SK-N-SH (cell line): Measurements from ENCODE around the gene MARVELD2. TPM values are rescaled to one million over a fixed set of nuclear protein-coding genes. Genes with fewer than 3 reads are reported as not detected.

Source experiments
- CTCF ChIA-PET: fragments of 300-600, 350-600 bp; formaldehyde crosslinking; extraction: SDS; loops from one replicate; lab custom pipeline; 2021; lab: Yijun Ruan, JAX
- POLR2A ChIA-PET: fragments of 350-600 bp; sonication (Branson Sonifier 250); formaldehyde crosslinking; extraction: SDS; loops from one replicate; lab custom pipeline; 2020; ENCODE audit warnings: antibody characterized with exemption, inconsistent platforms; lab: Yijun Ruan, JAX
- DNase-seq: peaks from one replicate; pipeline ENCODE4 v3.0.0; 2012
- H2AFZ ChIP-seq: fragments of 200-600 bp; sonication (generic); 2 replicates; pipeline ENCODE4 v1.8.1; 2016; ENCODE audit warnings: antibody characterized with exemption, mild to moderate bottlenecking, low read depth
- H3F3A ChIP-seq: fragments of 200-600 bp; sonication (generic); replicated peaks from 2 replicates; pipeline ENCODE3; 2016; ENCODE audit warnings: antibody characterized with exemption, mild to moderate bottlenecking; ENCODE audit not compliant: insufficient read depth
- H3K27ac ChIP-seq, 2 experiments: fragments of 200-500 bp in 1 of 2; fragments of 200-600 bp in 1 of 2; sonication (Bioruptor generic) in 1 of 2; sonication (generic), shearing (Covaris generic) in 1 of 2; 2 replicates each; pipeline versions ENCODE4 v1.5.1 to v1.6.1; 2014 to 2016; ENCODE audit warnings: low read depth in 2 of 2, inconsistent platforms in 1 of 2, low read length in 1 of 2, mild to moderate bottlenecking in 1 of 2, mixed read lengths in 1 of 2
- H3K27me3 ChIP-seq: fragments of 200-600 bp; sonication (generic), shearing (Covaris generic); 2 replicates; pipeline ENCODE4 v1.6.1; 2016; ENCODE audit warnings: mixed run types; ENCODE audit not compliant: insufficient read depth
- H3K36me3 ChIP-seq, 2 experiments: fragments of 200-500 bp in 1 of 2; fragments of 200-600 bp in 1 of 2; sonication (Bioruptor generic) in 1 of 2; sonication (generic) in 1 of 2; replicated peaks in 1 of 2; 2 replicates each; pipeline versions ENCODE3 to v1.5.1; 2014 to 2016; ENCODE audit warnings: low read length in 1 of 2, mild to moderate bottlenecking in 1 of 2; ENCODE audit not compliant: insufficient read depth in 2 of 2, control insufficient read depth in 1 of 2
- H3K4me1 ChIP-seq, 2 experiments: fragments of 200-500 bp in 1 of 2; fragments of 200-600 bp in 1 of 2; sonication (Bioruptor generic) in 1 of 2; sonication (generic), shearing (Covaris generic) in 1 of 2; 2 replicates each; pipeline versions ENCODE4 v1.5.1 to v1.6.1; 2014 to 2016; ENCODE audit warnings: low read depth in 1 of 2, low read length in 1 of 2, mixed run types in 1 of 2; ENCODE audit not compliant: insufficient read depth in 2 of 2, control insufficient read depth in 1 of 2
- H3K4me2 ChIP-seq: fragments of 200-600 bp; sonication (generic), shearing (Covaris generic); 2 replicates; pipeline ENCODE4 v1.6.1; 2017; ENCODE audit warnings: mixed run types
- H3K4me3 ChIP-seq, 2 experiments: fragments of 200-500 bp in 1 of 2; fragments of 200-600 bp in 1 of 2; sonication (Bioruptor generic) in 1 of 2; sonication (generic), shearing (Covaris generic) in 1 of 2; 2 replicates each; pipeline versions ENCODE4 v1.5.1 to v1.8.1; 2014 to 2016; ENCODE audit warnings: low read depth in 2 of 2, inconsistent platforms in 1 of 2, low read length in 1 of 2, mild to moderate bottlenecking in 1 of 2, mixed read lengths in 1 of 2, moderate library complexity in 1 of 2
- H3K79me2 ChIP-seq: fragments of 200-600 bp; sonication (generic); 2 replicates; pipeline ENCODE4 v1.8.1; 2017; ENCODE audit warnings: mild to moderate bottlenecking; ENCODE audit not compliant: insufficient read depth
- H3K9ac ChIP-seq: fragments of 200-600 bp; sonication (generic); 2 replicates; pipeline ENCODE4 v1.6.1; 2017; ENCODE audit warnings: mixed run types
- H3K9me2 ChIP-seq: fragments of 200-600 bp; sonication (generic); 2 replicates; pipeline ENCODE4 v1.6.1; 2017; ENCODE audit warnings: mixed run types
- H3K9me3 ChIP-seq: fragments of 200-600 bp; sonication (generic); 2 replicates; pipeline ENCODE4 v1.6.1; 2017; ENCODE audit warnings: mixed run types, mild to moderate bottlenecking, moderate library complexity
- H4K20me1 ChIP-seq: fragments of 200-600 bp; sonication (generic); 2 replicates; pipeline ENCODE4 v1.6.1; 2017; ENCODE audit warnings: mild to moderate bottlenecking, mixed run types; ENCODE audit not compliant: insufficient read depth
- EP300 ChIP-seq, 2 experiments: IDR thresholded peaks; 2 replicates each; pipeline versions ENCODE4 v1.4.0 to v1.6.1; 2012; ENCODE audit warnings: borderline replicate concordance in 1 of 2, low read depth in 1 of 2, low read length in 1 of 2
- FOSL2 ChIP-seq: IDR thresholded peaks from 2 replicates; pipeline ENCODE4 v1.4.0; 2012; ENCODE audit warnings: low read depth, mild to moderate bottlenecking, moderate library complexity, borderline replicate concordance
- FOXM1 ChIP-seq: IDR thresholded peaks from 2 replicates; pipeline ENCODE4 v1.4.0; 2012; ENCODE audit warnings: low read depth, mild to moderate bottlenecking
- GATA2 ChIP-seq: sonication (generic); formaldehyde crosslinking; IDR thresholded peaks from 2 replicates; pipeline ENCODE4 v1.5.0; 2020; ENCODE audit warnings: mild to moderate bottlenecking, missing genetic modification reagents
- IRF3 ChIP-seq: fragments of 150-350 bp; IDR thresholded peaks from 2 replicates; pipeline ENCODE4 v1.6.1; 2016; ENCODE audit warnings: mild to moderate bottlenecking, low read depth, low read length
- NFIC ChIP-seq: IDR thresholded peaks from 2 replicates; pipeline ENCODE4 v1.4.0; 2012; ENCODE audit warnings: borderline replicate concordance
- NRF1 ChIP-seq: IDR thresholded peaks from 2 replicates; pipeline ENCODE4 v1.6.1; 2012; ENCODE audit warnings: low read depth, mild to moderate bottlenecking, low read length
- RAD21 ChIP-seq: IDR thresholded peaks from 2 replicates; pipeline ENCODE4 v1.6.1; 2012; ENCODE audit warnings: mild to moderate bottlenecking, low read length
- RCOR1 ChIP-seq: fragments of 150-350 bp; IDR thresholded peaks from 2 replicates; pipeline ENCODE4 v1.6.1; 2017; ENCODE audit warnings: antibody characterized with exemption, low read length
- RXRA ChIP-seq: IDR thresholded peaks from 2 replicates; pipeline ENCODE4 v1.4.0; 2012; ENCODE audit warnings: low read depth, mild to moderate bottlenecking, borderline replicate concordance
- SIN3A ChIP-seq: IDR thresholded peaks from 2 replicates; pipeline ENCODE4 v1.6.1; 2012; ENCODE audit warnings: low read depth, mild to moderate bottlenecking, low read length, moderate library complexity, borderline replicate concordance
- SMC3 ChIP-seq: IDR thresholded peaks from 2 replicates; pipeline ENCODE4 v1.6.1; 2012; ENCODE audit warnings: low read depth, low read length, improper control_type of control experiment
- TAF1 ChIP-seq: IDR thresholded peaks from 2 replicates; pipeline ENCODE4 v1.6.1; 2012; ENCODE audit warnings: low read depth, mild to moderate bottlenecking, low read length, moderate library complexity, borderline replicate concordance
- USF1 ChIP-seq: IDR thresholded peaks from 2 replicates; pipeline ENCODE4 v1.4.0; 2012; ENCODE audit warnings: low read depth, borderline replicate concordance
- YY1 ChIP-seq: IDR thresholded peaks from 2 replicates; pipeline ENCODE4 v1.4.0; 2012; ENCODE audit warnings: low read depth, mild to moderate bottlenecking
- ZBTB33 ChIP-seq: IDR thresholded peaks from 2 replicates; pipeline ENCODE4 v1.4.0; 2012; ENCODE audit warnings: low read depth, borderline replicate concordance
- WGBS: methylation state at CpG from one replicate; pipeline ENCODE4 v1.1.6; 2017; ENCODE audit warnings: low lambda C conversion rate; 5-methylcytosine and 5-hydroxymethylcytosine counted together
- polyA plus RNA-seq, 3 experiments: library from polyadenylated mRNA; depleted of rRNA; stranded (reverse); fragments of >200 nt; gene quantifications; 2 replicates each; pipeline ENCODE4 v1.2.3, GENCODE V29; 2012

Gene MARVELD2
- polyA plus RNA-seq, 1 of the 3 experiments (the other 2 are of a cell fraction), result 0.07 TPM

GRCh38 chr5:69404659-69405330, 10.1 kb upstream of the MARVELD2 start:
- ChIA-PET POLR2A (no interaction called here), CTCF (interaction anchor here (0.6 kb wide), 1 partner anchor 773 kb away, joined by 3 read pairs; no protein-coding TSS in a partner anchor)
- H3K4me3 ChIP-seq, result no peak overlapping the region
- H3K9ac ChIP-seq, result no peak overlapping the region
- no peak overlapping the region for H3K4me2 ChIP-seq
- 96% methylated on average over 15 of the region's 15 CpGs for WGBS
- no peaks in the 10 kb centered on the region for H3K9me3 ChIP-seq
- H2AFZ ChIP-seq, result no peak overlapping the region
- H3F3A ChIP-seq, result peaks cover 3% of the 10 kb centered on the region
- H3K27me3 ChIP-seq, result no peaks in the 10 kb centered on the region
- TF ChIP-seq SMC3 (no peak), FOSL2 (no peak), TAF1 (no peak), SIN3A (no peak), GATA2 (CRISPR knock-in tag) (no peak), RCOR1 (no peak), YY1 (no peak), ZBTB33 (no peak)
- H4K20me1 ChIP-seq, result no peaks in the 10 kb centered on the region
- peaks cover 8 to 56% of the 10 kb centered on the region in 2 experiments for H3K36me3 ChIP-seq
- H3K27ac ChIP-seq, result no peak overlapping the region
- DNase-seq, result no peak
- H3K4me1 ChIP-seq, result no peaks in the 10 kb centered on the region
- no peaks in the 10 kb centered on the region for H3K79me2 ChIP-seq
- H3K9me2 ChIP-seq, result no peaks in the 10 kb centered on the region

GRCh38 chr5:69415584-69415958, 655 bp downstream of the MARVELD2 start:
- CTCF ChIA-PET, result no interaction called here
- Histone ChIP-seq H3K27me3 (no peaks in the 10 kb centered on the region), H3K27ac (no peak overlapping the region), H3K9me3 (no peaks in the 10 kb centered on the region), H3K9ac (no peak overlapping the region), H3F3A (peaks cover 3% of the 10 kb centered on the region), H3K4me1 (no peaks in the 10 kb centered on the region), H3K79me2 (no peaks in the 10 kb centered on the region), H3K9me2 (no peaks in the 10 kb centered on the region; the same call in 1 of the 2 replicates), H3K4me3 (no peak overlapping the region), H3K36me3 (peaks cover 28 to 33% of the 10 kb centered on the region in 2 experiments), H3K4me2 (no peak overlapping the region), H4K20me1 (no peaks in the 10 kb centered on the region), H2AFZ (no peak overlapping the region)
- no peak for TF ChIP-seq EP300 (IDR thresholded peaks at IDR 0.05; ENCODE audit: borderline replicate concordance in 1 of 2, low read depth in 1 of 2, low read length in 1 of 2)
- no peak for TF ChIP-seq GATA2 (CRISPR knock-in tag)
- TF ChIP-seq USF1, result no peak
- TF ChIP-seq FOXM1, result no peak
- no peak for TF ChIP-seq RAD21
- no peak for TF ChIP-seq ZBTB33
- TF ChIP-seq NFIC, result no peak
- TF ChIP-seq IRF3, result no peak
- no peak for TF ChIP-seq RXRA
- no peak for TF ChIP-seq NRF1
- 98% methylated on average over 13 of the region's 18 CpGs for WGBS
- no peak for DNase-seq
- POLR2A ChIA-PET, result no interaction called here
